Type B pancreatic cell (in vitro differentiated cells): ENCODE measurements around the gene HSPA14. TPM values are rescaled to one million over a fixed set of nuclear protein-coding genes. Genes with fewer than 3 reads are reported as not detected.

Experiments used
- DNase-seq: peaks from one replicate; pipeline ENCODE4 v3.0.0; 2021; ENCODE audit warnings: mixed read lengths; ENCODE audit not compliant: unreplicated experiment; ENCODE audit errors: extremely low spot score
- H3K27ac Mint-ChIP-seq: 2 replicates; pipeline ENCODE4 v1.8.0; 2021; ENCODE audit warnings: mild to moderate bottlenecking, mixed read lengths
- H3K27me3 Mint-ChIP-seq: 2 replicates; pipeline ENCODE4 v1.8.0; 2021; ENCODE audit warnings: mixed read lengths
- H3K36me3 Mint-ChIP-seq: 2 replicates; pipeline ENCODE4 v1.8.0; 2021; ENCODE audit warnings: mixed read lengths
- H3K4me1 Mint-ChIP-seq: one replicate; pipeline ENCODE4 v1.8.0; 2021; ENCODE audit warnings: mixed read lengths; ENCODE audit not compliant: unreplicated experiment
- H3K4me3 Mint-ChIP-seq: 2 replicates; pipeline ENCODE4 v1.8.0; 2021; ENCODE audit warnings: mild to moderate bottlenecking, mixed read lengths
- H3K9me3 Mint-ChIP-seq: 2 replicates; pipeline ENCODE4 v1.8.0; 2021; ENCODE audit warnings: mixed read lengths
- CTCF ChIP-seq: fragments of 200-600 bp; sonication (generic); conservative IDR thresholded peaks from 2 replicates; pipeline ENCODE4 v1.5.0; 2021; ENCODE audit warnings: antibody characterized with exemption, mild to moderate bottlenecking
- total RNA-seq: library from RNA; stranded (reverse); gene quantifications from 2 replicates; pipeline ENCODE4 v1.2.1, GENCODE V29; 2021; ENCODE audit warnings: low replicate concordance

The HSPA14 gene
- total RNA-seq, 1 donor from 2014 or later: 17.3 TPM

- Mint-ChIP-seq H3K27ac (no peak overlapping the region), H3K9me3 (no peaks in the 10 kb centered on the region), H3K4me1 (peaks cover 12% of the 10 kb centered on the region), H3K36me3 (no peaks in the 10 kb centered on the region), H3K27me3 (peaks cover 5% of the 10 kb centered on the region), H3K4me3 (no peak overlapping the region)
- no peak for TF ChIP-seq CTCF
- no peak for DNase-seq
These were observed 17.3 kb upstream of the HSPA14 start for GRCh38 chr10:14820775-14821154.

DNA sequence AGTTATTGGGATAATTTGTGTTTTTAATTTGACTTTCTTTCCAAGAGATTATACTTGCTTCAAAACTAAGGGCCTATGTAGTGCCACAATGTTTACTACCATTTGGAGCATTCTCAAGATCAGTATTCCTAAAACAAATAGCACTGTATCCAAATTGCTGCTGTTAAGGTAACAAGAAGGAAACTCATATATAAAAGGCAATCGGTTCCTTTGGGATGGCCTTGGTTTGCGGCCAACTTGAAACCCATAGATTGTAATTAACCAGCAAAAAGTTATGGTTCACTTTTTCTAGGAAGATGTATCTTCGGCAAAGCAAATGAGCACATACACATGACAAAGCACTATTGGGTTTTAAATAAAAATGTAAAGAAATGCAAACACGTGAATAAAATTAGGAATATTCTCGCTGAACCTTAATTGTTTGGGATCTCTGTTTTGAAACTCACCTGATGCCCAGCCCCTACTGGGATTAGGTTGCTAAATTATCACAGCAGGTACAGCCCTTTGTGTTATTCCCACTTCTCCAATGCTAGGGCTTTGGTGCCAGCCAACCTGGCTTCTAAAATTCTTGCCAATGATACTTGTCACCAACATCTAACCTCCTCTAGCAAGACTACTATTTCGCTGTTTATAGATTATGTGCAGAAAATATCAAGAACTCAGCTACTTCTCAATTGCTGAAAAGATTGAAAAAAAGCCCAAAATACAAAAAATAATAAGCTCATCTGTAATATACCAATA lies 16.3 kb upstream of the HSPA14 start:
- H3K36me3 Mint-ChIP-seq: no peaks in the 10 kb centered on the region
- H3K4me1 Mint-ChIP-seq: peaks cover 12% of the 10 kb centered on the region
- DNase-seq: no peak
- H3K27ac Mint-ChIP-seq: no peak overlapping the region
- no peak for TF ChIP-seq CTCF
- no peaks in the 10 kb centered on the region for H3K9me3 Mint-ChIP-seq
- no peak overlapping the region for H3K4me3 Mint-ChIP-seq
- peaks cover 13% of the 10 kb centered on the region for H3K27me3 Mint-ChIP-seq

- Mint-ChIP-seq H3K27me3 (peaks cover 13% of the 10 kb centered on the region), H3K9me3 (no peaks in the 10 kb centered on the region), H3K27ac (peak overlapping the region; percentile 30), H3K4me3 (no peak overlapping the region), H3K36me3 (no peaks in the 10 kb centered on the region), H3K4me1 (peaks cover 12% of the 10 kb centered on the region)
- DNase-seq: no peak
- peak; percentile 80 for TF ChIP-seq CTCF
These were observed 15.0 kb upstream of the HSPA14 start for GRCh38 chr10:14822879-14823755.

DNA sequence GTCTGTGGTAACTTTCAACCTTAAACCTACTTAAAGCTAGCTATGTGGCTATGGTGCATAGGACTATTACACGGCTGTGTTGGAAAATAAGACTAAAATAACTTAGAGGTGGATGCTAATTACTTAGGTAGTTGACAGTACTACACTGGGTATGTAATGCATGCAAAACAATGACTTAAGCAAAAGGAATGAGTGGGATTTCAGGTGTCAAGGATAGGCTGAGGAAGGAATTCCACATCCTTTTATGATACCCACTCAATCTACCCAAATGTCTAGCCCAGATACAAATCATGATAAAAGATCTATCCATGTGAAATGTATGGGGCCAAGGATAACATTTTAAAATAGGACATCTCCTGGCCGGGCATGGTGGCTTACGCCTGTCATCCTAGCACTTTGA lies 14.1 kb upstream of the HSPA14 start:
- no peaks in the 10 kb centered on the region for H3K36me3 Mint-ChIP-seq
- H3K27me3 Mint-ChIP-seq: peaks cover 13% of the 10 kb centered on the region
- no peaks in the 10 kb centered on the region for H3K9me3 Mint-ChIP-seq
- no peak overlapping the region for H3K4me3 Mint-ChIP-seq
- no peak for TF ChIP-seq CTCF
- DNase-seq: no peak
- no peak overlapping the region for H3K27ac Mint-ChIP-seq
- peaks cover 12% of the 10 kb centered on the region for H3K4me1 Mint-ChIP-seq

- H3K4me1 Mint-ChIP-seq: peaks cover 8% of the 10 kb centered on the region
- no peak for TF ChIP-seq CTCF
These were observed 11.9 kb upstream of the HSPA14 start for GRCh38 chr10:14826076-14826829.

More at GRCh38 chr10:14826076-14826829, 11.9 kb upstream of the HSPA14 start:
- H3K27me3 Mint-ChIP-seq: peaks cover 13% of the 10 kb centered on the region
- H3K27ac Mint-ChIP-seq: no peak overlapping the region
- H3K9me3 Mint-ChIP-seq: no peaks in the 10 kb centered on the region
- H3K4me3 Mint-ChIP-seq: no peak overlapping the region
- H3K36me3 Mint-ChIP-seq: no peaks in the 10 kb centered on the region
- no peak for DNase-seq
